ENCODE results near the gene NTM. TPM values are rescaled to one million over a fixed set of nuclear protein-coding genes. Genes with fewer than 3 reads are reported as not detected.

NTM gene
- total and polyA plus RNA-seq, 2 of the 8 experiments (the other 6 are each of a cell fraction or from before 2014, with no cell fraction given): 13.4 to 20.0 TPM

GRCh38 chr11:131796541-131796940 is 426.1 kb downstream of the NTM start:
- no peak overlapping the region for H2AK5ac ChIP-seq (ENCODE audit: low read depth, low read length)
- H3K23ac ChIP-seq (ENCODE audit: insufficient read length): no peak overlapping the region
- H3K4me3 ChIP-seq (ENCODE audit: extremely low read depth in 1 of 4, insufficient read depth in 2 of 4, low read depth in 3 of 4, low read length in 4 of 4): no peak overlapping the region
- H3K27me3 ChIP-seq (replicated peaks in 1 of 4; ENCODE audit: control insufficient read depth in 3 of 4, extremely low read depth in 1 of 4, insufficient read depth in 3 of 4, low read length in 3 of 4): no peaks in the 10 kb centered on the region; a peak in 1 of 7 replicates
- H3K14ac ChIP-seq (ENCODE audit: insufficient read length): no peak overlapping the region
- no peak for FAIRE-seq
- no peak overlapping the region; the same call in 1 of the 2 replicates for H4K8ac ChIP-seq (ENCODE audit: extremely low read depth, insufficient read depth, low read length)
- H3K4me1 ChIP-seq (replicated peaks in 1 of 4; ENCODE audit: control insufficient read depth in 3 of 4, insufficient read depth in 4 of 4, low read length in 3 of 4): peaks cover 5 to 8% (median 7%) of the 10 kb centered on the region in 4 experiments
- CTCF ChIA-PET (ENCODE audit: partially characterized antibody): interaction anchor here (1.0 to 1.5 kb wide), 4 partner anchors 10 to 71 kb away, joined by 3 to 4 read pairs (median 4); no protein-coding TSS in a partner anchor
- H3K36me3 ChIP-seq (ENCODE audit: control insufficient read depth in 2 of 4, insufficient read depth in 4 of 4, low read length in 3 of 4): no peaks in the 10 kb centered on the region
- TF ChIP-seq NRF1 (IDR thresholded peaks at IDR 0.05; ENCODE audit: low read depth, low read length): no peak
- no peak for TF ChIP-seq E2F6 (IDR thresholded peaks at IDR 0.05)
- no peak for TF ChIP-seq TAF1 (IDR thresholded peaks at IDR 0.05; ENCODE audit: low read depth, low read length)
- no peak for TF ChIP-seq SP1 (IDR thresholded peaks at IDR 0.05; ENCODE audit: low read depth, low read length)
- TF ChIP-seq ATF2 (IDR thresholded peaks at IDR 0.05; ENCODE audit: low read length): no peak
- no peak for TF ChIP-seq CBX5 (IDR thresholded peaks at IDR 0.05; ENCODE audit: low read depth, low read length)
- TF ChIP-seq CEBPB (IDR thresholded peaks at IDR 0.05; ENCODE audit: low read depth, low read length): no peak
- no peak for TF ChIP-seq EZH2 (IDR thresholded peaks at IDR 0.05; ENCODE audit: low read depth, low read length, severe bottlenecking)
- POLR2A ChIA-PET (ENCODE audit: partially characterized antibody): no interaction called here
- no peak overlapping the region for H2BK120ac ChIP-seq (replicated peaks; ENCODE audit: low read depth, low read length)
- H3K79me2 ChIP-seq (ENCODE audit: control insufficient read depth in 1 of 2, insufficient read depth in 2 of 2, low read length in 2 of 2): no peaks in the 10 kb centered on the region
- 79% methylated on average over 5 of the region's 5 CpGs; no CpG with 5 or more reads in 1 of the 2 experiments for WGBS, 2 experiments (ENCODE audit: extremely low coverage in 1 of 2, insufficient coverage in 1 of 2, insufficient read length in 1 of 2, insufficient replicate concordance in 2 of 2, low coverage in 1 of 2, low lambda C conversion rate in 2 of 2, missing lambda C conversion rate in 1 of 2)
- H3K23me2 ChIP-seq (ENCODE audit: low read depth, low read length): no peaks in the 10 kb centered on the region
- H3K4me2 ChIP-seq (ENCODE audit: insufficient read depth in 1 of 2, low read depth in 2 of 2, low read length in 2 of 2): no peak overlapping the region
- no peak overlapping the region for H3K9ac ChIP-seq (replicated peaks in 1 of 4; ENCODE audit: extremely low read depth in 1 of 4, low read depth in 3 of 4, low read length in 3 of 4)
- H2BK15ac ChIP-seq (ENCODE audit: low read length): no peak overlapping the region
- H3K79me1 ChIP-seq (ENCODE audit: low read depth, low read length): no peaks in the 10 kb centered on the region
- H2BK20ac ChIP-seq (ENCODE audit: low read length): no peak overlapping the region
- DNase-seq (ENCODE audit: low read depth in 1 of 2, low spot score in 2 of 2): no peak
- H3K9me3 ChIP-seq (ENCODE audit: insufficient read depth in 2 of 2, low read depth in 1 of 2, low read length in 1 of 2): no peaks in the 10 kb centered on the region
- no peak overlapping the region for H3K18ac ChIP-seq (ENCODE audit: extremely low read depth, low read length)
- H3K27ac ChIP-seq (ENCODE audit: low read depth, low read length): no peak overlapping the region
- no peak overlapping the region for H3K56ac ChIP-seq (replicated peaks; ENCODE audit: insufficient read length, low read depth, low read length)
- H2BK12ac ChIP-seq (ENCODE audit: low read depth, low read length): no peak overlapping the region
- H4K91ac ChIP-seq (replicated peaks; ENCODE audit: insufficient read length, low read length): no peak overlapping the region
- no peak overlapping the region for H2AFZ ChIP-seq (ENCODE audit: low read length)
- H4K20me1 ChIP-seq (replicated peaks in 1 of 2; ENCODE audit: control insufficient read depth in 1 of 2, insufficient read depth in 2 of 2, low read length in 2 of 2): no peaks in the 10 kb centered on the region
- H2BK5ac ChIP-seq (ENCODE audit: low read depth, low read length): no peak overlapping the region
- H4K5ac ChIP-seq (ENCODE audit: insufficient read length, low read depth, low read length): no peak overlapping the region
- no peak overlapping the region for H3K4ac ChIP-seq (replicated peaks; ENCODE audit: insufficient read length, low read depth, low read length)
